22Rv1 (cell line): ENCODE measurements around the gene SLC6A11.

Source experiments
- CTCF ChIP-seq: fragments of 450-650 bp; IDR thresholded peaks from 2 replicates; pipeline ENCODE4 v1.5.1; 2017; ENCODE audit warnings: mild to moderate bottlenecking
- ZFX ChIP-seq: fragments of 450-650 bp; IDR thresholded peaks from 2 replicates; pipeline ENCODE4 v1.6.1; 2017; ENCODE audit warnings: antibody characterized with exemption, borderline replicate concordance

GRCh38 chr3:10836676-10837075 is 20.6 kb downstream of the SLC6A11 start:
- TF ChIP-seq CTCF (no peak), ZFX (no peak)
